ENCODE measurements around the gene IDI2. TPM values are rescaled to one million over a fixed set of nuclear protein-coding genes. Genes with fewer than 3 reads are reported as not detected.

IDI2 gene
- total RNA-seq = not detected in 2 replicates

DNA sequence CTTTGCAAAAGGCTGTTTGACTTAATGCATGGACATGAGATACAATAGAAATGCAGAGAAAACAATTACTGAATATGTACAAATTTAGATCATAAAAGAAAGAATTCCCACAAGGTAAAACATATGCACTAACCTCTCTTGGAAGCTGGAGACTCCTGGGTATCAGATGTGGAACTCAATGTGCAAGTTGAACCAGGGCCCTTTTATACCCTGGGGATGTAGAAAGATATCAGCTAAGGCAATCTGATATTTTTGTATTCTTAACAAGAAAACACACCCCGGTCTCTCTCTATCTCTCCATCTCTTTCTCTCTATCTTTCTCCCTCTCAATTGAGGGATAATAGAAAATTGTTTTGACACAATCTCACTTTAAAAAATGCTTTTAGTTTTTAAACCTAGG is at the start of gene IDI2:
Gene IDI2, minus strand, starts transcription at position 177 of the 400 bp plus-strand sequence. CDS start 1,136 bp downstream, outside the sequence.

DNA sequence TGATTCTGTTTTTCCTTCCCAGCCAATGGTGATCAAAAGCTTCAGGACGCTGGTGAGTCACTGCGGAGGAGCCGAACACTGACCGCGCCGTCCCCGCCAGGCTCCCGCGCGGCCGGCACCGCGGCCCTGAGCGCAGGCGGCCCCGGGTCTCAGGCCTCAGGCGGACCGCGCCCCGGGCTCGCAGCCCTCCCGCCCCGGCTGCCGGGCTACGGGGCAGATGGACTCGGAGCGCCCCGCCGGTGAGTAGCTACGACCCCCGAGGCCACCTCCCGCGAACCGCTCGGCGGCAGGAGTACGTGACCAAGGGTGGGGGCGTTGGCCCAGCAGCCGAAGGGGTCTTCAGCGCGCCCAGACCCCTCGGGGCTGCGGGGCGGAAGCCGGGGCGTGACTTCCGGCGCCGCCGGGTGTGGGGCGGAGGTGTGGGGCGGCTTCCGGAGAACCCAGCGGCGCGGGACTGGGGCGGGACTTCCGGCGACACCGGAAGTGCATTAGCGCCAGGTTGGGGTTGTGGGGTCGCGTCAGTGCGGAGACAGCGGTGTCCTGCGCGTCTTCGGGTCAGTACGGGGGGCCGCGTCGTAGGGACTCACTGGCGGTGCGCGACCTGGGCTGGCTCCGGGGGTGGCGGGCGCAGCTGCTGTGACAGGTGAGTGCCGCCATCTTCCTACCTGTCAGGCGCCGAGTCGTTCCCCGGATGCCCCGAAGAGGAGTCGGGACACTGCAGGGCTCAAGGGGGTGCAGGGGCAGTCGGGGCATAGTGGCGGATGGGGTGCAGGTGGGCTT is 30.9 kb upstream of the IDI2 start, which contains the start of gene WDR37:
Gene WDR37, plus strand, starts transcription at position 60 of the 780 bp plus-strand sequence. CDS start 15,771 bp downstream, outside the sequence.

DNA sequence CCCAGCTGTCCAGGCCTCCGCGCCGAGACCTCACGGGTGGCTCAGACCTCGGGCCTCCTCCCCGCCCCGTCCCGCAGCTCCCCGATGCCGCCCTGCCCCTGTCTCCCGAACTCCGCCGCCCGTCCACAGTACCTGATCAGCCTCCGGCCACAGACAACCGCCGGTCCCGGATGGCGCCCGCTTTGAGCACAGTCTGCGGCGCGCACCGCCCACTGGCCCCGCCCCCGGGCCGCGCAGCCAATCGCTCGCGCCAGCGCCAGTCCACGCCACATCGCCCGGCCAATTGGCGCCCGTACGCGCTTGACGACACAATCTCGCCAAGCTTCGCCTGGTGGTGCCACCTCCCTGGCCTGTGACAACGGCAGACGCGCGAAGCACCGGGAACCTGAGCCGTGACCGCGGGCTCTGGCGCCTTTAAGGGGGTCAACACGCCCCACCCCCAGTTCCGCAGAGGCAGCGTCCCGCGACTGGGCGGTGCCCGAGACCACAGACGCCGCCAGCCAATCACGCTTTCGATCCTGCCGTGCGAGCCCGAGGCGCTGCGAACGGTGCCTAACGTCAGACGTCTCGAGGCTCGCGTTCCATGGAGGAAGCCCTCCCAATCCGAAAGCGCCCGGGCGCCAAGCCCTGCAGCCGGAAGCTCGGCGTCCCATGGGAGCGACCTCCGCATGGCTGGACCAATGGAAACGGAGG is 23.2 kb upstream of the IDI2 start, which contains the start of gene IDI1:
Gene IDI1, minus strand, starts transcription at position 388 of the 693 bp plus-strand sequence. Its CDS starts 116 bp downstream, at position 272.

DNA sequence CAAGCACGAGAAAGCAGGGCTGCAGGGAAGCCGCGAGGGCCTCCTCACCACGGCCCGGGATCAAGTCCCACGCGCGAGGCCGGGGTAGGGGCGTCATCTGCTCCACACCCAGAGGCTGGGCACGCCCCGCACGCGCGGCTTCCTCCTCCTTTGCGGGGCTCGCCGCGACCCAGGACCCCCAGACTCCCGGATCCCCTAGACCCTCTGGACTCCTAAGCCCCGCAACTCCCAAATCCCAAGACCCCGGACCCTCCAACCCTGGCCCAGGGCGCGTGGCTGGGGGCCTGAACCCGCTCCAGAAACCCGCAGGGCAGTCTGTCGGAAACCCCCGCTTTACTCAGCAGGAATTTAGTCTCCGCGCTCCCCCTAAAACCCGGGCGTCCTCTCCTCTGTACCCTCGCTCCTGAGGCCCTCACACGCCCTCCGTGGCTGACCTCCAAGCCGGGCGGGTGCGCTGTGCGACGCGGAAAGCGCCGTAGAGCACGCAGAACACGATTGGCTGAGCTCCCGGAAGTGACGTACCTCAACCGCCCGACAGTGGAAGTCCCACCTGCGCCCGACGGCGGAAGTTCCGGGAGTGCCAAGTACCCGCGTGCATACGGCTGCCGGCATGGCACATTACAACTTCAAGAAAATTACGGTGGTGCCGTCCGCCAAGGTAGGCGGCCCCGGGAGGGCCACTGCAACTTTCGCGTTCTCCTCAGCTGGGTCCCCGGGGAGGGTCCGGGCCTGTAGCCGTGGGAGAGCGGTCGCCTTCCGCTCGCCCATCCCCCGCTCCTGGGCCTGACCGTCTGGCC is 37.6 kb downstream of the IDI2 start, which contains the start of gene GTPBP4:
Gene GTPBP4, plus strand, starts transcription at position 565 of the 797 bp plus-strand sequence. Its CDS starts 46 bp downstream, at position 611.

Other genes with a start within 250 kb of the IDI2 start
- gene LARP4B, start 94.2 kb downstream of the IDI2 start, total RNA-seq = 50.3 and 51.3 TPM in 2 replicates
- gene GTPBP4, start 37.4 kb downstream of the IDI2 start, total RNA-seq = 28.5 and 31.6 TPM in 2 replicates
- gene IDI1, start 23.3 kb upstream of the IDI2 start, total RNA-seq = 76.7 and 84.8 TPM in 2 replicates
- 21.6 and 22.2 TPM in 2 replicates for gene WDR37, start 30.5 kb upstream of the IDI2 start, total RNA-seq

Measured in hair follicle dermal papilla cell (primary cell).